ENCODE data around the gene LPCAT1.

- TF ChIP-seq EZH2 (IDR thresholded peaks at IDR 0.05; ENCODE audit: borderline replicate concordance) (no peak), CTCF (IDR thresholded peaks at IDR 0.05; ENCODE audit: poor library complexity) (no peak)
Measured at GRCh38 chr5:1487079-1487764, 36.5 kb downstream of the LPCAT1 start.
